Activated CD4-positive, alpha-beta T cell treated with anti-CD3 and anti-CD28 coated beads, Interleukin-2, amount 50 U/mL, for 1 hour (primary cell): ENCODE measurements around the gene OXTR.

ENCODE experiments used
- DNase-seq: peaks from one replicate; pipeline ENCODE4 v3.0.0-alpha.2; 2020

The OXTR gene

GRCh38 chr3:8767256-8767666, 2.2 kb downstream of the OXTR start:
- DNase-seq: no peak

GRCh38 chr3:8766148-8766547, 3.3 kb downstream of the OXTR start:
- DNase-seq: no peak

DNA sequence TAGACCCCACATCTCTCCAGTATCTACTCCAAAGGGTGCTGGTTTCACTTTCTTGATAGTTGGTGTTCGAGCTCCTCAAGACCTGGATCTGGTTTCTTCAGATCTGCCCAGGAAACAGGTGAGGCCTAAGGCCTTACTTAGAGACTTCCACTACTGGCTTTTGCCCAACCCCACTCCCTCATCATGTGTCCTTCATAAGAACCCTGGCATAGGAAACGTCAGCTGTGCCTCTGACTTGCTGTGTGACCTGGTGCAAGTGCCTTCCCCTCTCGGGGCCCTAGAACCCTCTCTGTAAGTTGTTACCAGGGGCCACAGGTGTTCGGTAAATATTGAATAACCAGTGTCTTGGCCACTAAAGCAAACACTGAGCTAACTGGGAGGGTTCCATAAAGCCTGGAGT, 3.9 kb downstream of the OXTR start:
- DNase-seq: no peak

GRCh38 chr3:8764528-8764927, 4.9 kb downstream of the OXTR start:
- no peak for DNase-seq

GRCh38 chr3:8762607-8763377, 6.6 kb downstream of the OXTR start:
- DNase-seq: no peak

GRCh38 chr3:8761866-8762265, 7.5 kb downstream of the OXTR start:
- no peak for DNase-seq

DNA sequence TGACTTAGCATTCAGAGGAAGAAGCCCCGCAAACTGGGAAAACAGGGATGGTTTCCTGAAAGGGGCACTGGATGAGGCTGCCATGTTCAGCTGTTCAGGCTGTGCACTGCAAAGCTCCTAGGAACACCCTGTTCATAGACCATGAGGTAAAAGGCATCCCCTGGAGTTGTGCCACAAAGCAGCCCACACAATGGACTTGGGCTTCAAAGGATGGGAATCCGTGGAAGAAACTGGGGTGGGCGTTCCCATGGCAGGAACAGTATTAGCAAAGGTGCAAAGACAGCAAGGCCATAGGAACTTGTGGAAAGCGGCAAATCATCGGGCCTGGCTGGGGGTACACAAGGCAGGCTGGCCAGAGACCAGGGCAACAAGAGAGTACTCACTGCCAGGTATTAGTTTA, 8.9 kb downstream of the OXTR start:
- DNase-seq: no peak

GRCh38 chr3:8760091-8760490, 9.3 kb downstream of the OXTR start:
- DNase-seq: no peak

- no peak for DNase-seq
Measured at GRCh38 chr3:8759038-8759707, 10.2 kb downstream of the OXTR start.

DNA sequence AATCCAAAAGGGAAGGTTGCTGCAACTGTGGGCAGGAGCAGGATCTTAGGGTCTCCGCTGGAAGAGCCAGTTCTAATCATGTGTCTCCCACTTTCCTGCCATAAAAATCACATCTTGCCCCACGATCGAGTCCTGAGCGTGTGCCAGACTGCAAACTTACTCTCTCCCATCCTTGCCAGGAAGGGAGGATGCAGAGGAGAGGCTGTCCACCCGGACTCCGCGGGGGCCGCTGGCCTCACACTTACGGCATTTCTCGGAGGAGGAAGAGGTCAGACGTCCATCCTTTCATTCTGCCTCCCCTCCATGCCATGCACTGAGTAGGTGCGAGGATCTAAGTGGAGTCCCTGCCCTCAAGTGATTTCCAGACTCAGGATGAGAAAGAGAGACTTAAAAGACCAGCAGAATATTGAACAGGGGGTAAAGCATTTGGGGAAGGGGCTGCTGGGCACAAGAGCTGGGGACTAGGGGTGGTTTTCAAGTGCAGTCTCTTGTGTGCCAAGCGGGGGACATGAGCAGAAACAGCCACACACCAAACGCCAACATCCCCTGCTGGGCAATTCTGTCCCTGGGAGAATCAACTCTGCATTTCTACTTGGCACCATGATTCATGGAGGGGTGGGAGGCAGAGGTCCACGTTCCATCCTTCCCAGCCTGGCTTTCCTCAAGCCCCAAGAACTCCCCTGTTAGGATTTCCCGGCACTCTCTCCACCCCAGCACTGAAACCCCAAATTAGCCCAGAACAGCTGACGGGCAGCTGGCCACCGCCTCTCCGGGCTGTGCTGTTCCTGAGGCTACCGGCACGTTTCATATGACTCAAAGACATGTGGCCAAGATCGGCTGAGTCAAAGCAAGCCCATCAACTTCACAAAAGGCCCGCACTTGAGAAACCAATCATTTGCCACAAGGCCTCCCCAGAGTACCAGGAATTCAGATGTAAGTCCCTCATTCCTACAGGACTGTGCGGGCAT, 11.6 kb downstream of the OXTR start:
- DNase-seq: no peak

- no peak for DNase-seq
Measured at GRCh38 chr3:8756671-8757070, 12.7 kb downstream of the OXTR start.

GRCh38 chr3:8755564-8756237, 13.7 kb downstream of the OXTR start:
- DNase-seq: no peak

DNA sequence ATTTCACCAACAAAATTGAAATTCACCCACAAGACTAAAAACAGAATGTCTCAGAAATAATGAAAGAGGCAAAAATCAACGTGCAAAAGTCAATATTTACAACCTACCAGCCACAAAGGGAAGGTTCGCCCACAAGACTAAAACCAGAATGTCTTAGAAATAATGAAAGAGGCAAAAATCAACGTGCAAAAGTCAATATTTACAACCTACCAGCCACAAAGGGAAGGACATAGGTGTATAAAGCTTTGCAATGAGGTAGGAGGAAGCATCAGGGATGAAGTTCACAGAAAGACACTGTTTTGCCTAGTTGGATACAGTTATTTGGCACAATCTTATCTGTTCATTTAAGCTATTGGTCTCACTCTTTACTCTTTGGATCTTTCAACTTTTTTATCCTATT, 14.3 kb downstream of the OXTR start:
- no peak for DNase-seq

DNA sequence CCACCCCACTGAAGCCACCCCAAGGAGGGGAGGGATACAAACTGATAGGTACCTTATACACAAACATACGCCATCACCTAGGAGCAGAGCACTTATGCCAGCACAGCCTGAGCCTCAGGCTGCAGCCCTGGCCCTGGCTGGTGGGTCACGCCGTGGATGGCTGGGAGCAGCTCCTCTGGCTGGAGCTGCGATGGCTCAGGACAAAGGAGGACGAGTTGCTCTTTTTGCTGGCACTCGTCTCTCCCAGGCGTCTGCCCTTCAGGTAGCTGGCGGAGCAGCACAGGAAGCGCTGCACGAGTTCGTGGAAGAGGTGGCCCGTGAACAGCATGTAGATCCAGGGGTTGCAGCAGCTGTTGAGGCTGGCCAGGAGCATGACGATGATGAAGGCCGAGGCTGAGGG, 16.6 kb downstream of the OXTR start:
- DNase-seq: no peak

GRCh38 chr3:8749316-8749715, 20.1 kb downstream of the OXTR start:
- DNase-seq: no peak

- no peak for DNase-seq
Measured at GRCh38 chr3:8746780-8747345, 22.6 kb downstream of the OXTR start.

DNA sequence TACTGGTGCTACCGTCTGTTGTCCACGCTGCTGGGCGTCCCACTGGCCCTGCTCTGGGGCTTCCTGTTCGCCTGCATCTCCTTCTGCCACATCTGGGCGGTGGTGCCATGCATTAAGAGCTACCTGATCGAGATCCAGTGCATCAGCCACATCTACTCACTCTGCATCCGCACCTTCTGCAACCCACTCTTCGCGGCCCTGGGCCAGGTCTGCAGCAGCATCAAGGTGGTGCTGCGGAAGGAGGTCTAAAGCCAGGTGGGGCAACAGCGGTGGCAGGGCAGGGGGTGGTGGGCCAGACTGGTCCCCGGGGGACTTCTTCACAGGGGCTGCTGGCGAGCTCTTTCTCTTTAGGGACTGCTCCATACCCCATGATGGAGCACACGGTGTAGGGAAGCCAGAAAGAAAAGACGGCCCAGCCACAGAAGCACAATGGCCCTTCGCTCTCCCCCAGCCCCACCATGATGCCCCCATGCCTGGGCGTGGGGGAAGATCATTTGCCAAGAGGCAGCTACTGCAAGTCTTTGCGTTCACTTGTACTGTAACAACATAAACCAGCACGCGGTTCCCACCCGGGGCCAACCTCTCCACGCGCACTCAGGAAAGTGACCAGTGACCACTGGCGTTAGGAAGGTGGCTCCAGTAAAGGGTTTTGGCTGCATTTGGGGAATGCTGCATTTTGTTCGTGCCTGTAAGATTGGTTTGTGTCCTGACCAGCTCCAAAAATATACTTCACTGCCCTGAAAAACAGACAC, 23.6 kb downstream of the OXTR start:
- no peak for DNase-seq

DNA sequence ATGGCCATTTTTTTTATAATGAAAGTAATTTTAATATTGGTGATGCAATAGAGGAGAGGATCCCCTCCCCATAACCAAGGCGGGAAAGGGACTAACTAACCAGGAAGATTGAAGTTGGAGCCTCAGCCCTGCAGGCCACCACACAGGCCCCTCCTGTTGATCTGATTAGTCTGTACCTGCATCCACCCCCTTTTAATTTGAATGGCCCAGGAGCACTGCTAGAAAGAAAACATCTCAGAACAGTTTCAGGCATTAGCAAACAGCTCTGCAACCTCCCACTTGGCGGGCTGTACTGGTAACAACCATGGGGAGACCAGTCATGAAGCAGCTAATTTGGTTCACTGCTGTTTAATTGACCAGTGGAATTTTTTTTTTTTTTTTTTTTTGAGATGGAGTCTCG, 25.5 kb downstream of the OXTR start:
- DNase-seq: no peak

GRCh38 chr3:8743021-8743601, 26.3 kb downstream of the OXTR start:
- no peak for DNase-seq

DNA sequence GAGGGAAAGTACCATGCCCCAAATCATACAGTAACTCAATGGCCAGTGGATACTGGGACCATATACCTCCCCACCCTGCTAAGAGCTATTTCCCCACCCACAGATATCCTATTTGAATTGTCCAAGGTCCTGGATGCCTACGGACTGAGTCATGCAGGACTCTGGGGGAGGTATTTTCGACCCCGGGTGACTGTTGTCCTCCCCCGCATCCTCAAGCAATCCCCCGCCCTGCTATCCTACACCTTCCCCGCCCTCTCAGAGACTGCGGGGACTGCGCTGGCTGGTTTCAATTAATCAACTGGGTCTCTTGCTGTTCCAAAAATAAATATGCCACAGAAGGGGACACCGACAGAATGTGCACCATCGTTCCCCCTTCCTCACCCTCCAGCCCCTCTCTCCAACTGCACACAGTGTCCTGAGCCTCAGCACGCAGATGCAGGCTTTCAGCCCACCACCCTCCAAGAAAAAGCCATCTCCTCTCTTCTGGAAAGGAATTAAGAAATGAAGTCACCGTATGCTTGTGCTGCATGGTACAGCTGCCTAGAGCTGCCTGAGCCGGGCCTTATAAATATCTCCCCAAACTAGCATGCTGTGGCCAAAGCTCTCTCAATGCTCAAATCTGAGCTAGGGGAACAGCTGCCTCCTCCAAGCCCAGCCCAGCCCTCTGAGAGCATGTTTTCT, 27.7 kb downstream of the OXTR start:
- DNase-seq: no peak
